ENCODE measurements around the gene EDEM1. TPM values are rescaled to one million over a fixed set of nuclear protein-coding genes. Genes with fewer than 3 reads are reported as not detected.

Gene EDEM1
- total RNA-seq, 6 donors from 2014 or later = 84.5 to 307 (median 146) TPM

GRCh38 chr3:5191555-5192304, 4.2 kb downstream of the EDEM1 start:
- H3K27ac ChIP-seq = peak overlapping the region in 3 of 4 donors; percentile 10 to 99 (median 36)

GRCh38 chr3:5192571-5193365, 5.3 kb downstream of the EDEM1 start:
- Histone ChIP-seq H3K27ac (peak overlapping the region in 2 of 4 donors; percentile 10 to 36), H3K27me3 (no peaks in the 10 kb centered on the region), H3K4me3 (no peak overlapping the region), H3K36me3 (peaks cover 0 to 8% (median 4%) of the 10 kb centered on the region in 4 donors), H3K4me1 (peaks cover 73 to 89% (median 80%) of the 10 kb centered on the region in 4 donors), H3K9me3 (no peaks in the 10 kb centered on the region)
- 84 to 87% methylated on average over 3 of the region's 3 CpGs for WGBS, 2 donors
- TF ChIP-seq EP300 (IDR thresholded peaks at IDR 0.05) (no peak), CTCF (IDR thresholded peaks at IDR 0.05) (no peak), POLR2AphosphoS5 (IDR thresholded peaks at IDR 0.05) (no peak), POLR2A (IDR thresholded peaks at IDR 0.05) (no peak)
- ATAC-seq (ENCODE audit: low FRiP score in 2 of 2) (no peak), DNase-seq (no peak)

More at GRCh38 chr3:5191555-5192304, 4.2 kb downstream of the EDEM1 start:
- Histone ChIP-seq H3K36me3 (peaks cover 0 to 8% (median 4%) of the 10 kb centered on the region in 4 donors), H3K9me3 (no peaks in the 10 kb centered on the region), H3K4me3 (no peak overlapping the region), H3K4me1 (peaks cover 66 to 82% (median 72%) of the 10 kb centered on the region in 4 donors), H3K27me3 (no peaks in the 10 kb centered on the region)
- TF ChIP-seq POLR2A (IDR thresholded peaks at IDR 0.05) (no peak), CTCF (IDR thresholded peaks at IDR 0.05) (no peak), EP300 (IDR thresholded peaks at IDR 0.05) (no peak), POLR2AphosphoS5 (IDR thresholded peaks at IDR 0.05) (no peak)
- DNase-seq = no peak
- ATAC-seq (ENCODE audit: low FRiP score in 2 of 2) = no peak
- WGBS, 2 donors = 58 to 69% methylated on average over 5 of the region's 5 CpGs

GRCh38 chr3:5194341-5194740, 6.8 kb downstream of the EDEM1 start:
- H3K4me1 ChIP-seq = peaks cover 77 to 90% (median 81%) of the 10 kb centered on the region in 4 donors
- TF ChIP-seq CTCF (IDR thresholded peaks at IDR 0.05) = no peak
- TF ChIP-seq EP300 (IDR thresholded peaks at IDR 0.05) = no peak
- H3K36me3 ChIP-seq = peaks cover 0 to 9% (median 4%) of the 10 kb centered on the region in 4 donors
- H3K4me3 ChIP-seq = no peak overlapping the region
- peak overlapping the region; percentile 4 to 77 (median 44) for H3K27ac ChIP-seq
- DNase-seq (no peak), ATAC-seq (ENCODE audit: low FRiP score in 2 of 2) (no peak)
- no peaks in the 10 kb centered on the region for H3K9me3 ChIP-seq
- 59 to 60% methylated on average over 2 of the region's 2 CpGs for WGBS, 2 donors
- H3K27me3 ChIP-seq = no peaks in the 10 kb centered on the region

GRCh38 chr3:5194801-5195509, 7.4 kb downstream of the EDEM1 start:
- no peaks in the 10 kb centered on the region for H3K9me3 ChIP-seq
- H3K27me3 ChIP-seq = no peaks in the 10 kb centered on the region
- peak in 1 of 2 donors; percentile 64 for ATAC-seq (ENCODE audit: low FRiP score in 2 of 2)
- WGBS, 2 donors = 33 to 44% methylated on average over 2 of the region's 2 CpGs
- peak in 1 of 2 donors; percentile 79 for DNase-seq
- H3K27ac ChIP-seq = peak overlapping the region; percentile 4 to 77 (median 43)
- H3K4me3 ChIP-seq = no peak overlapping the region
- H3K4me1 ChIP-seq = peaks cover 71 to 84% (median 78%) of the 10 kb centered on the region in 4 donors
- TF ChIP-seq POLR2A (IDR thresholded peaks at IDR 0.05) (no peak), POLR2AphosphoS5 (IDR thresholded peaks at IDR 0.05) (peak in 1 of 2 donors; percentile 23), CTCF (IDR thresholded peaks at IDR 0.05) (no peak), EP300 (IDR thresholded peaks at IDR 0.05) (peak in 1 of 4 donors; percentile 90)
- H3K36me3 ChIP-seq = peaks cover 4 to 15% (median 8%) of the 10 kb centered on the region in 4 donors
